ENCODE data around the gene IL10RB. TPM values are rescaled to one million over a fixed set of nuclear protein-coding genes. Genes with fewer than 3 reads are reported as not detected.

IL10RB gene
- total RNA-seq, 1 experiment from 2014 or later: 18.2 TPM

- no peak for DNase-seq
- no TSS peak for BruUV-seq (replicated peaks)
- peaks cover 17% of the 10 kb centered on the region for H3K36me3 Mint-ChIP-seq (ENCODE audit: insufficient read depth, unreplicated experiment)
- TF ChIP-seq, protein P1, sequence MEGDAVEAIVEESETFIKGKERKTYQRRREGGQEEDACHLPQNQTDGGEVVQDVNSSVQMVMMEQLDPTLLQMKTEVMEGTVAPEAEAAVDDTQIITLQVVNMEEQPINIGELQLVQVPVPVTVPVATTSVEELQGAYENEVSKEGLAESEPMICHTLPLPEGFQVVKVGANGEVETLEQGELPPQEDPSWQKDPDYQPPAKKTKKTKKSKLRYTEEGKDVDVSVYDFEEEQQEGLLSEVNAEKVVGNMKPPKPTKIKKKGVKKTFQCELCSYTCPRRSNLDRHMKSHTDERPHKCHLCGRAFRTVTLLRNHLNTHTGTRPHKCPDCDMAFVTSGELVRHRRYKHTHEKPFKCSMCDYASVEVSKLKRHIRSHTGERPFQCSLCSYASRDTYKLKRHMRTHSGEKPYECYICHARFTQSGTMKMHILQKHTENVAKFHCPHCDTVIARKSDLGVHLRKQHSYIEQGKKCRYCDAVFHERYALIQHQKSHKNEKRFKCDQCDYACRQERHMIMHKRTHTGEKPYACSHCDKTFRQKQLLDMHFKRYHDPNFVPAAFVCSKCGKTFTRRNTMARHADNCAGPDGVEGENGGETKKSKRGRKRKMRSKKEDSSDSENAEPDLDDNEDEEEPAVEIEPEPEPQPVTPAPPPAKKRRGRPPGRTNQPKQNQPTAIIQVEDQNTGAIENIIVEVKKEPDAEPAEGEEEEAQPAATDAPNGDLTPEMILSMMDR (IDR thresholded peaks at IDR 0.05; ENCODE audit: unreplicated experiment): no peak
- peaks cover 3% of the 10 kb centered on the region for H3K9me3 Mint-ChIP-seq (ENCODE audit: low read depth, unreplicated experiment)
- H3K4me3 Mint-ChIP-seq (ENCODE audit: low read depth, unreplicated experiment): no peak overlapping the region
- H3K27me3 Mint-ChIP-seq (ENCODE audit: unreplicated experiment): no peaks in the 10 kb centered on the region
- CTCF ChIA-PET: no interaction called here
- H3K27ac Mint-ChIP-seq (ENCODE audit: unreplicated experiment): no peak overlapping the region
- H3K4me1 Mint-ChIP-seq (ENCODE audit: low read depth, unreplicated experiment): no peaks in the 10 kb centered on the region
- intact Hi-C loops (cut with micrococcal nuclease; ENCODE audit: unreplicated experiment): no loop called here
Measured at GRCh38 chr21:33256019-33256418, 10.1 kb upstream of the IL10RB start.

GRCh38 chr21:33257094-33257803, 8.9 kb upstream of the IL10RB start:
- no TSS peak for BruUV-seq (replicated peaks)
- H3K27me3 Mint-ChIP-seq (ENCODE audit: unreplicated experiment): no peaks in the 10 kb centered on the region
- intact Hi-C loops (cut with micrococcal nuclease; ENCODE audit: unreplicated experiment): no loop called here
- no peak overlapping the region for H3K4me3 Mint-ChIP-seq (ENCODE audit: low read depth, unreplicated experiment)
- CTCF ChIA-PET: no interaction called here
- H3K27ac Mint-ChIP-seq (ENCODE audit: unreplicated experiment): no peak overlapping the region
- peaks cover 3% of the 10 kb centered on the region for H3K9me3 Mint-ChIP-seq (ENCODE audit: low read depth, unreplicated experiment)
- no peaks in the 10 kb centered on the region for H3K4me1 Mint-ChIP-seq (ENCODE audit: low read depth, unreplicated experiment)
- no peak for DNase-seq
- peaks cover 17% of the 10 kb centered on the region for H3K36me3 Mint-ChIP-seq (ENCODE audit: insufficient read depth, unreplicated experiment)
- TF ChIP-seq, protein P1 (IDR thresholded peaks at IDR 0.05; ENCODE audit: unreplicated experiment): no peak

DNA sequence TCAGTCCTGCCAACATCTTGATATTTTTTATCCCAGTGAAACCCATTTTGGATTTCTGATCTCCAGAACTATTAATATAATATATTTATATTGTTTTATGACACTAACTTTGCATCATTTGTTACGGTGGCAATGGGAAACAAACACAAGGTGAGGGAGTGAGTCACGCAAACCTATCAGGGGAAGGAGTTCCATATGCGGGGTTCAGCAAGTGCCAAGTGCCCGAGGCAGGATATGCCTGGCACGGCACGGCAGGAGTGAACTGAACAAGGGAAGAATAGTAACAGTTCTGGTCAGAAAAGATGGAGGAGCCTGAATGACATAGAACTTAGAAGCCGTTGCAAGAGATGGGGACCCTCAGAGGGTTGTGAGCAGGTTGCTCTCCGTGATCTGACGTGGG, 7.7 kb upstream of the IL10RB start:
- Mint-ChIP-seq H3K36me3 (ENCODE audit: insufficient read depth, unreplicated experiment) (peaks cover 17% of the 10 kb centered on the region), H3K9me3 (ENCODE audit: low read depth, unreplicated experiment) (peaks cover 3% of the 10 kb centered on the region), H3K27me3 (ENCODE audit: unreplicated experiment) (no peaks in the 10 kb centered on the region), H3K27ac (ENCODE audit: unreplicated experiment) (no peak overlapping the region), H3K4me3 (ENCODE audit: low read depth, unreplicated experiment) (no peak overlapping the region), H3K4me1 (ENCODE audit: low read depth, unreplicated experiment) (no peaks in the 10 kb centered on the region)
- no peak for DNase-seq
- CTCF ChIA-PET: no interaction called here
- TF ChIP-seq, protein P1 (IDR thresholded peaks at IDR 0.05; ENCODE audit: unreplicated experiment): no peak
- intact Hi-C loops (cut with micrococcal nuclease; ENCODE audit: unreplicated experiment): no loop called here
- BruUV-seq (replicated peaks): no TSS peak

DNA sequence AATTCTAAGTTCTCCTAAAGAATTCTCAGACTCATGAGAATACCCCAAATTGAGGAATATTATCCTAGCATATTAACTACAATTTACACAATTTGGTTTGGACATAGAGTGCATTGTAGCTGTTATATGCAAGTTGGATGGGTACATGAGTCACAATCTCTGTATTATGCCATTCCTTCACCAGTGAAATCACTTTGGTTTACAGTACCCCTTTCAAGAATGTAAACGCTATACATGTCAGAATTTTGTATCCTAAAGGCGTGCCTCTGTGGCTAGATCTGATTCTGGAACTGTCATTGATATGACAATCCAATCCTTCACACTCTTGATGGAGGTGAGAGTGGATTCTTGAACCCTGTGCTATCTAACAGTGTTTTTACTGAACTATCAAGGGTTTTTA, 6.7 kb upstream of the IL10RB start:
- Mint-ChIP-seq H3K36me3 (ENCODE audit: insufficient read depth, unreplicated experiment) (peaks cover 19% of the 10 kb centered on the region), H3K27me3 (ENCODE audit: unreplicated experiment) (no peaks in the 10 kb centered on the region), H3K9me3 (ENCODE audit: low read depth, unreplicated experiment) (peaks cover 3% of the 10 kb centered on the region), H3K4me3 (ENCODE audit: low read depth, unreplicated experiment) (no peak overlapping the region), H3K4me1 (ENCODE audit: low read depth, unreplicated experiment) (no peaks in the 10 kb centered on the region), H3K27ac (ENCODE audit: unreplicated experiment) (no peak overlapping the region)
- no peak for DNase-seq
- BruUV-seq (replicated peaks): no TSS peak
- CTCF ChIA-PET: no interaction called here
- TF ChIP-seq, protein P1 (IDR thresholded peaks at IDR 0.05; ENCODE audit: unreplicated experiment): no peak
- intact Hi-C loops (cut with micrococcal nuclease; ENCODE audit: unreplicated experiment): no loop called here
